Measurements from ENCODE around the gene HEATR3. TPM values are rescaled to one million over a fixed set of nuclear protein-coding genes. Genes with fewer than 3 reads are reported as not detected.

HEATR3 gene
- total and polyA plus RNA-seq, 2 of the 13 experiments (the other 11 are each of a cell fraction or from before 2014, with no cell fraction given), result 22.4 to 52.4 TPM

- no peak for TF ChIP-seq CSRNP2 (CRISPR knock-in tag; conservative IDR thresholded peaks at IDR 0.05; ENCODE audit: low read depth)
- TF ChIP-seq ZNF792 (CRISPR knock-in tag; IDR thresholded peaks at IDR 0.05), result no peak
- no peak for TF ChIP-seq ZNF574 (CRISPR knock-in tag; IDR thresholded peaks at IDR 0.05)
- no peak for TF ChIP-seq ZNF724P (CRISPR knock-in tag; IDR thresholded peaks at IDR 0.05; ENCODE audit: borderline replicate concordance)
- TF ChIP-seq ZBTB10 (CRISPR knock-in tag; IDR thresholded peaks at IDR 0.05; ENCODE audit: borderline replicate concordance), result peak; percentile 95
- TF ChIP-seq PRDM4 (CRISPR knock-in tag; IDR thresholded peaks at IDR 0.05; ENCODE audit: borderline replicate concordance), result no peak
- no peak for TF ChIP-seq MTF2 (CRISPR knock-in tag; IDR thresholded peaks at IDR 0.05; ENCODE audit: borderline replicate concordance)
- no peak for TF ChIP-seq POLR2A (IDR thresholded peaks at IDR 0.05; ENCODE audit: insufficient read depth in 1 of 2, low read depth in 2 of 2, low read length in 2 of 2)
- no peak for TF ChIP-seq ATF1 (CRISPR knock-in tag; IDR thresholded peaks at IDR 0.05)
- TF ChIP-seq ASH2L (IDR thresholded peaks at IDR 0.05; ENCODE audit: insufficient read length, low read depth, low read length), result no peak
- no peak for TF ChIP-seq ZNF670 (CRISPR knock-in tag; IDR thresholded peaks at IDR 0.05; ENCODE audit: borderline replicate concordance)
- TF ChIP-seq ZNF251 (CRISPR knock-in tag; IDR thresholded peaks at IDR 0.05), result no peak
- 0 out of 2 replicates have a peak, but pooled peaks have one; percentile 24 for TF ChIP-seq MED13 (CRISPR knock-in tag; IDR thresholded peaks at IDR 0.05)
- no peak for TF ChIP-seq TEAD3 (CRISPR knock-in tag; optimal IDR thresholded peaks at IDR 0.05; ENCODE audit: borderline replicate concordance)
- no peak for TF ChIP-seq ZNF329 (CRISPR knock-in tag; IDR thresholded peaks at IDR 0.05; ENCODE audit: low read depth)
- TF ChIP-seq THYN1 (CRISPR knock-in tag; IDR thresholded peaks at IDR 0.05; ENCODE audit: borderline replicate concordance, low read depth), result no peak
- no peak for TF ChIP-seq TBX2 (CRISPR knock-in tag; IDR thresholded peaks at IDR 0.05; ENCODE audit: borderline replicate concordance)
- TF ChIP-seq RBM22 (optimal IDR thresholded peaks at IDR 0.05; ENCODE audit: low read length), result no peak
- TF ChIP-seq TCF12 (IDR thresholded peaks at IDR 0.05), result no peak
- no peak for TF ChIP-seq TCF12 (CRISPR knock-in tag; IDR thresholded peaks at IDR 0.05)
These were observed 86.6 kb downstream of the HEATR3 start (continued) for GRCh38 chr16:50152351-50152806.

Data from HepG2 (cell line).